Stimulated activated naive B cell treated with anti-CD40 and anti-IgM and Interleukin-4, amounts not matched to agents 10 μg/mL and 1 μg/mL and 100 μg/mL, for 72 hours (primary cell): ENCODE data around the gene OTUD7B.
A peak's percentile ranks its signal among the peaks of the same experiment; 100 is the strongest.

Source experiments
- ATAC-seq, 2 donors: fragments of 150-1000 bp; cut with Tn5 transposase; replicated peaks; 2 replicates each; pipeline ENCODE4 v1.10.0; 2021; ENCODE audit warnings: moderate library complexity in 1 of 2
- DNase-seq: peaks from one replicate; pipeline ENCODE4 v3.0.0; 2021
- H3K27ac Mint-ChIP-seq: one replicate; pipeline ENCODE4 v1.8.0; 2022; ENCODE audit warnings: mild to moderate bottlenecking, mixed read lengths
- H3K27me3 Mint-ChIP-seq, 2 donors: one replicate each; pipeline ENCODE4 v1.8.0; 2022; ENCODE audit warnings: mixed read lengths in 2 of 2
- H3K36me3 Mint-ChIP-seq, 2 donors: one replicate each; pipeline ENCODE4 v1.8.0; 2022; ENCODE audit warnings: mixed read lengths in 2 of 2, mild to moderate bottlenecking in 1 of 2
- H3K4me1 Mint-ChIP-seq, 2 donors: one replicate each; pipeline ENCODE4 v1.8.0; 2022; ENCODE audit warnings: mixed read lengths in 2 of 2, mild to moderate bottlenecking in 1 of 2
- H3K4me3 Mint-ChIP-seq, 2 donors: one replicate each; pipeline ENCODE4 v1.8.0; 2022; ENCODE audit warnings: mild to moderate bottlenecking in 2 of 2, mixed read lengths in 2 of 2, moderate library complexity in 1 of 2
- H3K9me3 Mint-ChIP-seq, 2 donors: one replicate each; pipeline ENCODE4 v1.8.0; 2022; ENCODE audit warnings: mixed read lengths in 2 of 2, mild to moderate bottlenecking in 1 of 2

Gene OTUD7B

GRCh38 chr1:149987297-149987595, 23.3 kb downstream of the OTUD7B start:
- H3K4me3 Mint-ChIP-seq = no peak overlapping the region
- DNase-seq = no peak
- H3K36me3 Mint-ChIP-seq = peaks cover 17 to 51% of the 10 kb centered on the region in 2 donors
- no peaks in the 10 kb centered on the region for H3K9me3 Mint-ChIP-seq
- H3K27me3 Mint-ChIP-seq = peaks cover 45 to 72% of the 10 kb centered on the region in 2 donors
- peaks cover 0 to 1% of the 10 kb centered on the region in 2 donors for H3K4me1 Mint-ChIP-seq
- no peak overlapping the region for H3K27ac Mint-ChIP-seq
- no peak for ATAC-seq

- H3K4me1 Mint-ChIP-seq = peaks cover 0 to 1% of the 10 kb centered on the region in 2 donors
- H3K27ac Mint-ChIP-seq = no peak overlapping the region
- H3K9me3 Mint-ChIP-seq = no peaks in the 10 kb centered on the region
- no peak for ATAC-seq
- H3K4me3 Mint-ChIP-seq = no peak overlapping the region
- peaks cover 17 to 52% of the 10 kb centered on the region in 2 donors for H3K36me3 Mint-ChIP-seq
- no peak for DNase-seq
- H3K27me3 Mint-ChIP-seq = peaks cover 45 to 70% of the 10 kb centered on the region in 2 donors
Measured at GRCh38 chr1:149986486-149987296, 23.8 kb downstream of the OTUD7B start.

DNA sequence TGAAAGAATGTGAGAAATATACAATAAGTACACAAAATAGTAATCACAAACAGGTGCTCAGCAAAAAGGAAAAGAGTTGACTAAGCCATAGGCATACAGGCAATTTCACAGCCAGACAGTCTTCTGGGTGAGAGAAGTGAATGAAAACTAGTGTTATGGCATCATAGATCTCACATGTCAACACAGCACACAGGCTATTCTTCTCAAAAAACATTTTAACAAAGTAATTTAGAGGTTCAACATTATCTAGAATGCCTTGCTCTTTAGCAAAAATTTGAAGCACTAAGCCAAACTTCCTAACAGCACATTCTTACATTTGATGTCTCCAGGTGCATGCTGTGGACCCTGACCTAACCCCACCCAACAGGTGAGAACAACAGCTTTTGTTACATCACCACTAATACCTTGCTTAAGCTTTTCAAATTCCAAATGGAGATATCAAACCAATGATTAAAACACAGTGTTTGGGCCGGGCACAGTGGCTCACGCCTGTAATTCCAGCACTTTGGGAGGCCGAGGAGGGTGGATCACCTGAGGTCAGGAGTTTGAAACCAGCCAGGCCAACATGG, 30.5 kb downstream of the OTUD7B start:
- Mint-ChIP-seq H3K4me1 (peaks cover 7 to 11% of the 10 kb centered on the region in 2 donors), H3K36me3 (peaks cover 18 to 58% of the 10 kb centered on the region in 2 donors), H3K27ac (no peak overlapping the region), H3K4me3 (no peak overlapping the region), H3K27me3 (peaks cover 24 to 59% of the 10 kb centered on the region in 2 donors), H3K9me3 (no peaks in the 10 kb centered on the region)
- DNase-seq (no peak), ATAC-seq (peak; percentile 27 to 46)

DNA sequence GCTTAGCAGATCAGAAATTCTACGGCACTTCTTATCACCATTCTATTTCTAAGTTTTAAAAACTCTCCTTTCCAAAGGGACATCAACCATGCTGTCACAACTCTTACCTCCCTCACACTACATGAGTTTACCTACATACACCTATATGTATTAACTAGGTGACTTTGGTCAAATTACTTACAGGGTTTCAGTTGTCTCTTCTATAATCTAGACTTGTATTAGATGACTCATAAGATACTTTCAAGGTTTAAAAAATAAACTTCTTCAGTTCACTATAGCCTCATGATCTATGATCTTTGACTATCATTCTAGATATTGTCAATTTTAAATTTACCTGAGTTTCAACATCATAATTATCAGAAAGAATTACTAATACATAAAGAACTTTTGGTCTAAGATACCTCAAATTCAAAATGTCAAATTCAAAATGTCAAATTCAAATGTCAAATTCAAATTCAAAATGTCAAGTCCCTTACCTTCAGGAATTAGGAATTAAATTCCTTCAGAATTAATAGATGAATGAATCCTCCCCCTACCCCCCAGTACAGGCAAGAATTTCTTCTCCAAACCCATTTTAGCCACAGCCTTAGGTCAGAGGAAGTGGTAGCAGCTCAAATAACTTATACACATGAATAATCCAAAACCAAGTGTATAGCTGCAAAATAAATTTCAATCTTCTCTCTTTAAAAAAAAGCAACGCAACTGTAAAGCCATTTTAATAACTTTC, 31.1 kb downstream of the OTUD7B start:
- no peak overlapping the region for H3K4me3 Mint-ChIP-seq
- ATAC-seq (peak; percentile 70 to 81), DNase-seq (no peak)
- no peak overlapping the region for H3K27ac Mint-ChIP-seq
- peaks cover 7 to 11% of the 10 kb centered on the region in 2 donors for H3K4me1 Mint-ChIP-seq
- no peaks in the 10 kb centered on the region for H3K9me3 Mint-ChIP-seq
- H3K36me3 Mint-ChIP-seq = peaks cover 17 to 56% of the 10 kb centered on the region in 2 donors
- peaks cover 20 to 60% of the 10 kb centered on the region in 2 donors for H3K27me3 Mint-ChIP-seq

DNA sequence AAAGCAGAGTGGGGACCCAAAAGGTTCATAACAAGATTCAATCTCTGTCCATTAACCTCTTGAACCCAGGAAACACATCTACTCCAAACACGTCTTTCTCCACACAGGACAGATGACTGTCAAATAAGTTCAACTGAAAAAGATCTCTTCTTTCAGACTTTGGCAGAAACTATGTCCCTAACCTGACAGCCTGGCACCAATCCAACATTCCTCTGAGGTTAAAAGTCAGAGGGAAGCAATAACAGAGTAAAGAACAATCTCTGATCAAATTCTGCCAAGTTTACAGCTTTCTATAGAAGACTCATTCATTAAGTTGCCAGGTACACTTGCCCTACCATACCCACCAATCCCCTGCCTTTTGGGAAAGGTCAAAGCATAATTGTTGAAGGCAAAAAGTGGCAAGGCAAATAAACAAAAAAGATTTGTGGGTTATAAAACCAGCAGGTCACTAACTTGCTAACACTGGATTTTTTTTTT, 31.9 kb downstream of the OTUD7B start:
- DNase-seq (no peak), ATAC-seq (no peak)
- H3K27ac Mint-ChIP-seq = no peak overlapping the region
- H3K4me1 Mint-ChIP-seq = peaks cover 7 to 11% of the 10 kb centered on the region in 2 donors
- peaks cover 15 to 58% of the 10 kb centered on the region in 2 donors for H3K27me3 Mint-ChIP-seq
- no peak overlapping the region for H3K4me3 Mint-ChIP-seq
- peaks cover 19 to 55% of the 10 kb centered on the region in 2 donors for H3K36me3 Mint-ChIP-seq
- no peaks in the 10 kb centered on the region for H3K9me3 Mint-ChIP-seq

DNA sequence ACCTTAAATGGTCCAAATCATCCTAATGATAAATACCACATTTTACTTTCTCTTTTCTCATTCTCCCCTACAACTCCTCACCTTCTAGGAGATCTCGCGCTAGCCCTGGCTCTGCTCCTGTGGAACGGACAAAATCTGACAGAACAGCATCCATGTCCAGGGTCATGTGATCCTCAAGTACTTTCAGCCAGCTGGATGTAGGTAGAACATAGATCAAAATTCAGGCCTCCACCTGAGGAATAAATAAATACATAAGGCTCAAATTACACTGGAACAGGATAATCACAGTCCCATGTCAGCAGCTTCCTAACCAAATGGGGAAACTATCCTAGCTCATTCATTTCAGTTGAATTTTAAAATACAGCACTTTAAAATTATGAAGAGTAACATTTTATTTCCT, 33.2 kb downstream of the OTUD7B start:
- Mint-ChIP-seq H3K9me3 (no peaks in the 10 kb centered on the region), H3K4me3 (no peak overlapping the region), H3K4me1 (peaks cover 6 to 11% of the 10 kb centered on the region in 2 donors), H3K36me3 (peaks cover 24 to 56% of the 10 kb centered on the region in 2 donors), H3K27me3 (peaks cover 8 to 47% of the 10 kb centered on the region in 2 donors), H3K27ac (no peak overlapping the region)
- DNase-seq (no peak), ATAC-seq (no peak)

DNA sequence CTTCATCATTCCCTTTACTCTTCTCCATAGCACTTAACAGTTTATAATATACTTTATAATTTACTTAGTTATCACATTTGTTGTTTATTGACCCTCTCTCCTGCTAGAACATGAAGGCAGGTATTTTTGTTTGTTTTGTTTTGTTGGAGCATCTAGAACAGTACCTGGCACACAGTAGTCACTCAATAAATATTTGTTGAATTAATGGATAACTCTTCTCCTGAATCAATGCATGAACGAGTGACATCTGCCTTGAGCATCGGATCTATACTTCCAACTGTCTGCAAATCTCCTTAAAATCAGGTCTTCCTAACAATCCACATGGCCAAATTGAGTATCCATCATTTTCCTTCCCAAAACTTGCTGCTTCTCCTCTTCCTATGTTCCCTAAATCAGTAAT, 38.0 kb downstream of the OTUD7B start:
- H3K27ac Mint-ChIP-seq = no peak overlapping the region
- H3K36me3 Mint-ChIP-seq = peaks cover 37 to 58% of the 10 kb centered on the region in 2 donors
- peaks cover 0 to 2% of the 10 kb centered on the region in 2 donors for H3K4me1 Mint-ChIP-seq
- DNase-seq (no peak), ATAC-seq (no peak)
- no peak overlapping the region for H3K4me3 Mint-ChIP-seq
- H3K27me3 Mint-ChIP-seq = peaks cover 7 to 22% of the 10 kb centered on the region in 2 donors
- H3K9me3 Mint-ChIP-seq = no peaks in the 10 kb centered on the region

- DNase-seq (no peak), ATAC-seq (no peak)
- H3K4me3 Mint-ChIP-seq = no peak overlapping the region
- peaks cover 5 to 12% of the 10 kb centered on the region in 2 donors for H3K27me3 Mint-ChIP-seq
- no peaks in the 10 kb centered on the region for H3K9me3 Mint-ChIP-seq
- no peaks in the 10 kb centered on the region for H3K4me1 Mint-ChIP-seq
- H3K36me3 Mint-ChIP-seq = peaks cover 41 to 61% of the 10 kb centered on the region in 2 donors
- no peak overlapping the region for H3K27ac Mint-ChIP-seq
Measured at GRCh38 chr1:149967646-149968045, 42.9 kb downstream of the OTUD7B start.

DNA sequence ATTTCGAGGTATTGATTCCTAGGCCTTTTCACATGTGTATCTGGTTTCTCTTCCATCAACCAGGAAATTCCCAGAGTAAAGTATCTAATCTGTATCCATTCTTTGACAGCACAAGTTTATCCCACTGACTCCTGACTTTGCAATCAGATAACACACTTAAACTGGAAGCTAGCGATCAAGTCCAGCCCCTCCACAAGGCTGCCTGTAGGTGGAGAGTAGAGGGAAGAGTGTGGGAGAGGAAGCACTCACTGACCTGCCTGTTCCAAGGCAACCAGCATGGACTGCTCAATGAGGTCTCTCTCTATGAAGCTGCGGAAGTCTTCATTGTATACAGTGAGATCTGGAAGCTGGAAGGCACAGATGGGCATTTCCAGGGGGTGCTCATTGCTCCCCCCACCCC, 43.5 kb downstream of the OTUD7B start:
- Mint-ChIP-seq H3K27me3 (peaks cover 5 to 12% of the 10 kb centered on the region in 2 donors), H3K4me3 (no peak overlapping the region), H3K9me3 (no peaks in the 10 kb centered on the region), H3K27ac (no peak overlapping the region), H3K4me1 (peaks cover 3 to 4% of the 10 kb centered on the region in 2 donors), H3K36me3 (peaks cover 41 to 55% of the 10 kb centered on the region in 2 donors)
- ATAC-seq = no peak
- DNase-seq = no peak

GRCh38 chr1:149966405-149966804, 44.1 kb downstream of the OTUD7B start:
- Mint-ChIP-seq H3K27ac (no peak overlapping the region), H3K36me3 (peaks cover 37 to 56% of the 10 kb centered on the region in 2 donors), H3K4me3 (no peak overlapping the region), H3K27me3 (peaks cover 5 to 13% of the 10 kb centered on the region in 2 donors), H3K4me1 (peaks cover 3 to 7% of the 10 kb centered on the region in 2 donors), H3K9me3 (no peaks in the 10 kb centered on the region)
- DNase-seq (no peak), ATAC-seq (no peak)

DNA sequence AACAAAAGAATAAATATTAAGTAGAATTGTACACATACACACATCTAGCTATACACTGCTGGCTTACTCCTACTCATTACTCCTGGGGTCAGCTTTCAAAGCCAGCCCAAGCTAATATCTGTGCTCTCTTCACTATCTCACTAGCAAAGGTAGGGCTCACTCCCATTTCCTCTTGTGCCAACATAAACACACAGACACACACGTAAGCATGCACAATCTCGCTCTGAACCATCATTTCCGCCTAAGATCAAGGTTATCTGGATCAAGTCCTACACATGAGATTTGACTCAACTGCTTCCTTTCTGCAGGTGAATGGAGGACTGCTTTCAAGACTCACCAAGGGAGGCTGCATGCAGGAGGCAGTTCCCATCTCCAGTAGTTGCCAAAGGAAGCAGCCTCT, 45.1 kb downstream of the OTUD7B start:
- H3K4me3 Mint-ChIP-seq = no peak overlapping the region
- H3K27me3 Mint-ChIP-seq = peaks cover 15 to 21% of the 10 kb centered on the region in 2 donors
- ATAC-seq (no peak), DNase-seq (no peak)
- H3K27ac Mint-ChIP-seq = no peak overlapping the region
- H3K36me3 Mint-ChIP-seq = peaks cover 31 to 56% of the 10 kb centered on the region in 2 donors
- peaks cover 3 to 7% of the 10 kb centered on the region in 2 donors for H3K4me1 Mint-ChIP-seq
- H3K9me3 Mint-ChIP-seq = no peaks in the 10 kb centered on the region

DNA sequence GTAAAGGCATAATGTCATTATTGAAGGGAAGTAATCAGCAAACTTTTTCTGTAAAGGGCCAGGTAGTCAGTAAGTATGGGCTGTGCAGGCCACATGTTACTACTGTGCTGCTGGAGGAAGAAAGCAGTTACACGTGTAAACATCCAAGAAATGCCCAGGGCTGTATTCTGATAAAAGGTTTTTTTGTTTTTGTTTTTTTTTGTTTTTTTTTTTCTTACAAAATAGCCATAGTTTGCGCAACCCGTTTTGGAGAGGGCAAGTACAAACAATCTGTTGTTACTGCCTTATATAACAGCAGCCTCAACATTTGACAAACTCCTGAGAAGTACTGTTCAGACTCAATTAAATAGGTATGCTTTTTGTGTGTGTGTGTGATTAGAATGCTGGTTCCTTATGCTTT, 47.2 kb downstream of the OTUD7B start:
- no peak for DNase-seq
- Mint-ChIP-seq H3K9me3 (no peaks in the 10 kb centered on the region), H3K27me3 (peaks cover 21 to 31% of the 10 kb centered on the region in 2 donors), H3K4me1 (peaks cover 3 to 7% of the 10 kb centered on the region in 2 donors), H3K4me3 (no peak overlapping the region), H3K36me3 (peaks cover 47 to 74% of the 10 kb centered on the region in 2 donors), H3K27ac (no peak overlapping the region)
- ATAC-seq = no peak

- Mint-ChIP-seq H3K27me3 (peaks cover 21 to 34% of the 10 kb centered on the region in 2 donors), H3K36me3 (peaks cover 50 to 75% of the 10 kb centered on the region in 2 donors), H3K9me3 (no peaks in the 10 kb centered on the region), H3K4me1 (peaks cover 3 to 7% of the 10 kb centered on the region in 2 donors), H3K27ac (no peak overlapping the region), H3K4me3 (no peak overlapping the region)
- ATAC-seq (no peak), DNase-seq (no peak)
Measured at GRCh38 chr1:149962736-149963135, 47.8 kb downstream of the OTUD7B start.

DNA sequence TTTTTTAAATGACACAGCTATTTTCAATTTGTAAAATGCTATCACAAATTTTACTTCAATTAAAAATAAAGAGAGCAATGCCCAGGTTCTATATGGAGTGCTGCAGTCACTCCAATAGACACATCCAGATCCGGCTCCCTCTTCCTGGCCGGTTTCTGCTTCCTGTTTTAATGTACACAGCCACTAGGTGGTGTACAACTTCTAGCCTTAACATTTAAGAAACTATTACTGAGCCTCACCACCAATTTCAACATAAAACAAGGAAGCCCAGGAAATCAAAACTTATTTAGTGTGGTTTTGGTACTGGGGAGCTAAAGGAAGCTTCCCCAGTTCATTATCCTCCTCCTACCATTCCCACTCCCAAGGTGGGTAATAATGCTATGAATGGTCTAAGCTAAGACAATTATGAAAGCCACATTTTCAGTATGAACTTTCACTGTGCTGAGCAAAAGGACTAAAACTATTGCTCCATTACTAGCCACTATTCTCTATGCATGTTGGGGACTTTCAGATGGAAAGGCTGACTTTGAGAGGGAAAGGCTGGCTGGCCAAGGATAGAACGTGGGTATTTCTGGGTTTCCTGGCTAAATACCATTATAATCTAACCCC, 48.4 kb downstream of the OTUD7B start:
- no peak overlapping the region for H3K4me3 Mint-ChIP-seq
- ATAC-seq = peak; percentile 64 to 70
- H3K4me1 Mint-ChIP-seq = peaks cover 3 to 7% of the 10 kb centered on the region in 2 donors
- H3K27ac Mint-ChIP-seq = no peak overlapping the region
- H3K27me3 Mint-ChIP-seq = peaks cover 21 to 36% of the 10 kb centered on the region in 2 donors
- no peaks in the 10 kb centered on the region for H3K9me3 Mint-ChIP-seq
- H3K36me3 Mint-ChIP-seq = peaks cover 52 to 77% of the 10 kb centered on the region in 2 donors
- peak; percentile 18 for DNase-seq
